GM18867 (cell line): ENCODE measurements around the gene PRLH.
A peak's percentile ranks its signal among the peaks of the same experiment; 100 is the strongest.
"Not testable (repeated sequence)": the region's sequence is repeated elsewhere in the genome, so short reads cannot be mapped to it uniquely, and the experiment has no call there.

Source experiments
- ATAC-seq: cut with Tn5 transposase; IDR thresholded peaks from one replicate; pipeline ENCODE4 v1.9.1; 2021; ENCODE audit warnings: mild to moderate bottlenecking, moderate library complexity; ENCODE audit not compliant: unreplicated experiment

PRLH gene

GRCh38 chr2:237599465-237600110 is 33.2 kb downstream of the PRLH start:
- no peak for ATAC-seq

DNA sequence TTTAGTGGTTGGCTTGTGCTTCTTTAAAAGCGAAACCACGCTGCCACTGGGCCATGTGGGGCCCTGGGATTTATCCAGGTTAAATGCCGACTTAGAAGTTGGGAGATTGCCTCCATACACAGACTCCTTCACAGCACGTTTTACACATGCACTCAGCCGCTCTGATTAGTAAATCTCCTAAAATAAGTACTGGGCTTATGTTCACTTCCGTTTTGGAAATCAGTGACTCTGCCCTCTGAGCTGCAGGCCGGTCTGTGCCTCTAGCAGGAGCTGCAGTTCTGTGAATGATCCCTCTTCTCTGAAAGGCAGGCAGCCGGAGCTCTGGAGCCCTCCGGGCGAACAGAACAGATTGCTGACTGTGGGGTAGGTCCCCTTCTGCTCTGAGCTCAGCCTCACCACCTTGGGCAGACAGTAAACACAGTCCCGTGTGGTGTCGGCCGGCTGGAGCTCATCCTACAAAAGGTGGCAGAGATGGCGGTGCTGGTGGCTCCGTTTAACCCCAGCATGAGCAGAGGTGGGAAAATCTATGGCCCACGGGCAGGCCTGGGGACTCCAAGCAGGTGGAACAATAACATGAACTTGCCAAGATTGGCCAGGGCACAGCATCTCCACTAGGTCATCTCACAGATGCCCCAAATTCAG is 34.0 kb downstream of the PRLH start:
- ATAC-seq: no peak

- no peak for ATAC-seq
These were observed 35.2 kb downstream of the PRLH start for GRCh38 chr2:237601453-237602116.

- ATAC-seq: no peak
These were observed 36.0 kb downstream of the PRLH start for GRCh38 chr2:237602409-237602808.

GRCh38 chr2:237603049-237603717 is 36.8 kb downstream of the PRLH start:
- no peak for ATAC-seq

DNA sequence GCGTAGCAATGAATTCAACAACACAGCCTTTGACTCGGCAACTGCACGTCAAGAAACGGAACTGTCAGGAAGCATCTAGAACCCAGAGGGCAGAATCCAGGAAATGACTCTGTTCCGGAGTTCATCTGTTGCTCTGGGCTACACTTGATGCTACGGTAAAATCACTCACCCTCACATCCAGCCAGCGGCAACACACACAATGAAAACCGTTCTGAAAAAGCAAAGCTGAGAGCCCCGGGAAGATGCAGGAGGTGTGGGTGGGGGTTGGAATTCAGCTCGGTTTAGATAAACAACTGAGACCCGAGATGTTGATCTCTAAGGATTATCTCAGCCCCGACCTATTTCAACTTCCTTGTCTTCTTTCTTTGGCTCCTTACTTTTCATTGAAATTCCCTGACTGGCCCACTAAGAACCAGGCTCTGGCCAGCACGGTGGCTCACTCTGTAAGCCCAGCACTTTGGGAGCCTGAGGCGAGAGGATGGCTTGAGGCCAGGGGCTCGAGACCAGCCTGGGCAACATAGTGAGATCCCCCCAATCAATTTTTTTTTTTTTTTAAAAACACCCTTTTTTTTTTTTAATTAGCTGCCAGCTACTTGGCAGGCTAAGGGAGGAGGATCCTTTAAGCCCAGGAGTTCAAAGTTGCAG is 37.5 kb downstream of the PRLH start:
- peak; percentile 51 for ATAC-seq

- no peak for ATAC-seq
These were observed 38.0 kb downstream of the PRLH start for GRCh38 chr2:237604391-237604790.

- ATAC-seq: no peak
These were observed 38.6 kb downstream of the PRLH start for GRCh38 chr2:237604960-237605359.

DNA sequence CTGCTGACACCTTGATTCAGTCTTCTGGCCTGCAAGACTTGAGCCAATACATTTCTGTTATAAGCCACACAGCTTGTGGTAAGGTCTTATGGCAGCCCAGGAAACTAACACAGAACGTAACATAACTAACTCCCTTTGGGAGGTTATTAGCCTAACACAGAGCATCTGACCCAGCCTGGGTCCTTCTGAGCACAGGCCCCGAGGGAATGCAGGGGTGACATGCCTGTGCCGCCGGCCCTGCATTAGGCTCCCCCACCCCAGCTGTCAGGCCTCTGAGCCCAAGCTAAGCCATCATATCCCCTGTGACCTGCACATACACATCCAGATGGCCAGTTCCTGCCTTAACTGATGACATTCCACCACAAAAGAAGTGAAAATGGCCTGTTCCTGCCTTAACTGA is 40.1 kb downstream of the PRLH start:
- ATAC-seq: not testable (repeated sequence)

GRCh38 chr2:237612527-237613357 is 46.4 kb downstream of the PRLH start:
- no peak for ATAC-seq

GRCh38 chr2:237613679-237614078 is 47.3 kb downstream of the PRLH start:
- ATAC-seq: no peak

- ATAC-seq: no peak
These were observed 47.9 kb downstream of the PRLH start for GRCh38 chr2:237614151-237614720.

DNA sequence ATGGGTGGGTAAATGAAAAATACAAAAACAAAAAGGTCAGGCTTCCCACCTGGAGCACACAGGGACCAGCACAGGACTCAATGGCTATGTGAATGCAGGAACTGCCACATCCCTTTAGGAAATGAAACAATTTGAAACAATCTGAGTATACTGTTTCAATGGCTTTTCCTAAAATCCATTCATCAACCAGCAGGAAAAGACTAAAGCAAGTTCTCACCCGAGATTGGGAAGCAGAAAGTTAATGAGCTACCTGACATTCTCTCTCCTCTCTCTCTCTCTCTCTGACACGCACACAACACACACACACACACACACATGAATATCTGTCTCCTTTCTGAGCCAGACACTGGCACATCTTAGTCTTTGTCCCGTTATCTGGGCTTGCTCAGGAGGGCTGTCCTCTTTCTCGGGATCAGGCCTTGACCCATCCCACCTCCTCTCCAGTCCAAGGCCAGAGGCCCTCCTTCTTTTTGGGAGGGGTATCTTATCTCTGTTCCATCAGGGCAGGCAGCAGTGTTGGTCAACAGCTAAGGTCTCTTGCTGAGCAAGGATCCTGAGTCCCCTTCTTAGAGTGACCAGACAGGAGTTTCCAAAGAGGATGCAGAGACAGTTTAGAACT is 49.4 kb downstream of the PRLH start:
- ATAC-seq: no peak

DNA sequence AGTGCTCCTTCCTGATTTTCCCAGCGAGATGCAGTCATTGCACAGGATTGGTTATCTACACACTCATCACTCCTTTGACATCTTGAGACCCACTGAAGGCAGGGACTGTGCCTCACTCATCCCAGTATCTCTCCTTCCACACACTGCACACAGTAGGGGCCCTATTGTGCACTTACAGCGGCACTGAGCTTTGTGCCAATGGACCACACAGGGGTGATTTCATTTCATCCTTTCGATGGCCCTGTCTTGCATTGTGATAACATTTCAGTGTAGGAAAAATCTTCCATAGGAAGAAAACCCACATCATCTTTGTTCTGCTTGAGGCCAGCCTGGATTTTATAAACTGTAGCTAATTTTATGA is 50.0 kb downstream of the PRLH start:
- ATAC-seq: no peak
